ENCODE results near the gene KSR2.
"Not testable (repeated sequence)": the region's sequence is repeated elsewhere in the genome, so short reads cannot be mapped to it uniquely, and the experiment has no call there.

Gene KSR2

GRCh38 chr12:117628711-117629110, 340.1 kb downstream of the KSR2 start:
- not testable (repeated sequence) for DNase-seq (ENCODE audit: low read depth)

GRCh38 chr12:117622741-117623140, 346.0 kb downstream of the KSR2 start:
- DNase-seq (ENCODE audit: low read depth), result no peak

- DNase-seq (ENCODE audit: low read depth), result no peak
These were observed 346.7 kb downstream of the KSR2 start for GRCh38 chr12:117622087-117622486.

- no peak for DNase-seq (ENCODE audit: low read depth)
These were observed 361.0 kb downstream of the KSR2 start for GRCh38 chr12:117607778-117608177.

- DNase-seq (ENCODE audit: low read depth), result no peak
These were observed 361.8 kb downstream of the KSR2 start for GRCh38 chr12:117606945-117607344.

GRCh38 chr12:117606024-117606423, 362.8 kb downstream of the KSR2 start:
- no peak for DNase-seq (ENCODE audit: low read depth)

- DNase-seq (ENCODE audit: low read depth), result no peak
These were observed 365.3 kb downstream of the KSR2 start for GRCh38 chr12:117603316-117604113.

- no peak for DNase-seq (ENCODE audit: low read depth)
These were observed 368.9 kb downstream of the KSR2 start for GRCh38 chr12:117599849-117600248.

GRCh38 chr12:117596968-117597367, 371.8 kb downstream of the KSR2 start:
- no peak for DNase-seq (ENCODE audit: low read depth)

GRCh38 chr12:117595751-117596150, 373.0 kb downstream of the KSR2 start:
- DNase-seq (ENCODE audit: low read depth), result no peak

GRCh38 chr12:117594481-117594880, 374.3 kb downstream of the KSR2 start:
- no peak for DNase-seq (ENCODE audit: low read depth)

- no peak for DNase-seq (ENCODE audit: low read depth)
These were observed 374.9 kb downstream of the KSR2 start for GRCh38 chr12:117593815-117594400.

- no peak for DNase-seq (ENCODE audit: low read depth)
These were observed 376.0 kb downstream of the KSR2 start for GRCh38 chr12:117592588-117593305.

- DNase-seq (ENCODE audit: low read depth), result no peak
These were observed 377.8 kb downstream of the KSR2 start for GRCh38 chr12:117590999-117591398.

- no peak for DNase-seq (ENCODE audit: low read depth)
These were observed 378.4 kb downstream of the KSR2 start for GRCh38 chr12:117590386-117590785.

GRCh38 chr12:117589021-117589420, 379.8 kb downstream of the KSR2 start:
- no peak for DNase-seq (ENCODE audit: low read depth)

- no peak for DNase-seq (ENCODE audit: low read depth)
These were observed 381.0 kb downstream of the KSR2 start for GRCh38 chr12:117587631-117588287.

- no peak for DNase-seq (ENCODE audit: low read depth)
These were observed 385.0 kb downstream of the KSR2 start for GRCh38 chr12:117583677-117584225.

GRCh38 chr12:117583092-117583491, 385.7 kb downstream of the KSR2 start:
- DNase-seq (ENCODE audit: low read depth), result no peak

- DNase-seq (ENCODE audit: low read depth), result no peak
These were observed 386.5 kb downstream of the KSR2 start for GRCh38 chr12:117582135-117582784.

GRCh38 chr12:117580718-117581062, 388.1 kb downstream of the KSR2 start:
- no peak for DNase-seq (ENCODE audit: low read depth)
